Neural cell (in vitro differentiated cells): ENCODE data around the gene C1QC. TPM values are rescaled to one million over a fixed set of nuclear protein-coding genes. Genes with fewer than 3 reads are reported as not detected.

Experiments used
- H2AFZ ChIP-seq: fragments of 200-600, 300-800 bp; sonication (generic), shearing (Covaris generic); 2 replicates; pipeline ENCODE4 v1.6.0; 2014; ENCODE audit warnings: low read depth, mild to moderate bottlenecking, antibody characterized with exemption, low read length, moderate library complexity
- H3F3A ChIP-seq: fragments of 200-600 bp; shearing (Covaris generic); 2 replicates; pipeline ENCODE4 v1.6.1; 2016; ENCODE audit warnings: mild to moderate bottlenecking, moderate library complexity, mixed read lengths, antibody characterized with exemption, low read length; ENCODE audit not compliant: insufficient read depth, poor library complexity, severe bottlenecking
- H3K27ac ChIP-seq: fragments of 200-600, 300-800 bp; sonication (generic), shearing (Covaris generic); 2 replicates; pipeline ENCODE4 v1.5.1; 2014; ENCODE audit warnings: mild to moderate bottlenecking, low read length, moderate library complexity
- H3K27me3 ChIP-seq: fragments of 300-800, 200-600 bp; sonication (generic), shearing (Covaris generic); 2 replicates; pipeline ENCODE4 v1.6.0; 2014; ENCODE audit warnings: mild to moderate bottlenecking, low read depth, low read length, moderate library complexity; ENCODE audit not compliant: insufficient read depth
- H3K36me3 ChIP-seq: fragments of 300-800, 200-600 bp; sonication (generic), shearing (Covaris generic); 2 replicates; pipeline ENCODE4 v1.5.1; 2014; ENCODE audit warnings: mild to moderate bottlenecking, antibody characterized with exemption, low read length, moderate library complexity; ENCODE audit not compliant: insufficient read depth
- H3K4me2 ChIP-seq: fragments of 300-800, 200-600 bp; sonication (generic), shearing (Covaris generic); 2 replicates; pipeline ENCODE4 v1.6.0; 2014; ENCODE audit warnings: mild to moderate bottlenecking, low read length
- H3K4me3 ChIP-seq: fragments of 300-800, 200-600 bp; sonication (generic), shearing (Covaris generic); 2 replicates; pipeline ENCODE4 v1.5.1; 2014; ENCODE audit warnings: mild to moderate bottlenecking, low read length, moderate library complexity
- H3K79me2 ChIP-seq: fragments of 200-600 bp; shearing (Covaris generic); replicated peaks from 2 replicates; pipeline ENCODE4 v1.6.0; 2014; ENCODE audit warnings: mild to moderate bottlenecking, low read length, moderate library complexity; ENCODE audit not compliant: insufficient read depth
- H3K9ac ChIP-seq: fragments of 300-800, 200-600 bp; sonication (generic), shearing (Covaris generic); 2 replicates; pipeline ENCODE4 v1.6.1; 2016; ENCODE audit warnings: mild to moderate bottlenecking, low read length, mixed read lengths
- H3K9me2 ChIP-seq: fragments of 200-600 bp; shearing (Covaris generic); 2 replicates; pipeline ENCODE4 v1.6.1; 2016; ENCODE audit warnings: mild to moderate bottlenecking, low read length, mixed read lengths; ENCODE audit not compliant: insufficient read depth
- H3K9me3 ChIP-seq: fragments of 200-600, 300-800 bp; sonication (generic), shearing (Covaris generic); 2 replicates; pipeline ENCODE4 v1.6.1; 2016; ENCODE audit warnings: mild to moderate bottlenecking, mixed run types, low read length, moderate library complexity, mixed read lengths
- H4K20me1 ChIP-seq: fragments of 200-600 bp; shearing (Covaris generic); 2 replicates; pipeline ENCODE4 v1.6.1; 2016; ENCODE audit warnings: mild to moderate bottlenecking, mixed run types; ENCODE audit not compliant: insufficient read depth
- CTCF ChIP-seq: fragments of 450-650 bp; IDR thresholded peaks from 2 replicates; pipeline ENCODE4 v1.5.1; 2014; ENCODE audit warnings: antibody characterized with exemption, mild to moderate bottlenecking, moderate library complexity; ENCODE audit not compliant: poor library complexity, severe bottlenecking
- EP300 ChIP-seq: fragments of 450-650 bp; conservative IDR thresholded peaks from 2 replicates; pipeline ENCODE4 v1.6.1; 2014; ENCODE audit warnings: antibody characterized with exemption, mild to moderate bottlenecking, moderate library complexity; ENCODE audit not compliant: poor library complexity, severe bottlenecking
- EZH2 ChIP-seq: fragments of 200-600, 300-800 bp; shearing (Covaris generic), sonication (generic); IDR thresholded peaks from 2 replicates; pipeline ENCODE4 v1.6.1; 2014; ENCODE audit warnings: antibody characterized with exemption, low read length, borderline replicate concordance, mild to moderate bottlenecking; ENCODE audit not compliant: insufficient read depth, poor library complexity, severe bottlenecking
- MXI1 ChIP-seq: fragments of 450-650 bp; conservative IDR thresholded peaks from 2 replicates; pipeline ENCODE4 v1.6.1; 2014; ENCODE audit warnings: antibody characterized with exemption, mild to moderate bottlenecking; ENCODE audit not compliant: poor library complexity, severe bottlenecking
- POLR2AphosphoS5 ChIP-seq: IDR thresholded peaks from 2 replicates; pipeline ENCODE4 v1.6.1; 2012
- RAD21 ChIP-seq: fragments of 450-650 bp; conservative IDR thresholded peaks from 2 replicates; pipeline ENCODE4 v1.6.1; 2014; ENCODE audit warnings: antibody characterized with exemption, mild to moderate bottlenecking, moderate library complexity
- REST ChIP-seq: IDR thresholded peaks from 2 replicates; pipeline ENCODE4 v1.6.1; 2012; ENCODE audit warnings: borderline replicate concordance
- SMC3 ChIP-seq: fragments of 450-650 bp; conservative IDR thresholded peaks from 2 replicates; pipeline ENCODE4 v1.6.1; 2014; ENCODE audit warnings: antibody characterized with exemption, mild to moderate bottlenecking, moderate library complexity; ENCODE audit not compliant: poor library complexity
- TAF1 ChIP-seq: IDR thresholded peaks from 2 replicates; pipeline ENCODE4 v1.6.1; 2012; ENCODE audit warnings: low read depth
- polyA plus RNA-seq: library from polyadenylated mRNA; depleted of rRNA; stranded (reverse); fragments of >200 nt; gene quantifications from 2 replicates; pipeline ENCODE4 v1.2.3, GENCODE V29; 2014

The C1QC gene
- polyA plus RNA-seq, 1 donor from 2014 or later, result not detected

GRCh38 chr1:22597996-22598395 is 45.4 kb upstream of the C1QC start:
- no peaks in the 10 kb centered on the region for H3F3A ChIP-seq
- no peak overlapping the region for H3K4me2 ChIP-seq
- H3K36me3 ChIP-seq, result no peaks in the 10 kb centered on the region
- H2AFZ ChIP-seq, result no peak overlapping the region
- no peaks in the 10 kb centered on the region for H3K9me3 ChIP-seq
- H4K20me1 ChIP-seq, result no peaks in the 10 kb centered on the region
- H3K4me3 ChIP-seq, result no peak overlapping the region
- H3K9me2 ChIP-seq, result no peaks in the 10 kb centered on the region
- H3K79me2 ChIP-seq, result no peaks in the 10 kb centered on the region
- peaks cover 6% of the 10 kb centered on the region for H3K27me3 ChIP-seq
- TF ChIP-seq MXI1, result no peak
- TF ChIP-seq CTCF, result no peak
- H3K27ac ChIP-seq, result no peak overlapping the region
- H3K9ac ChIP-seq, result no peak overlapping the region

GRCh38 chr1:22598736-22599135 is 44.7 kb upstream of the C1QC start:
- Histone ChIP-seq H2AFZ (no peak overlapping the region), H3K27me3 (no peaks in the 10 kb centered on the region), H4K20me1 (no peaks in the 10 kb centered on the region), H3F3A (no peaks in the 10 kb centered on the region), H3K36me3 (no peaks in the 10 kb centered on the region), H3K9me3 (no peaks in the 10 kb centered on the region), H3K4me2 (no peak overlapping the region), H3K9ac (no peak overlapping the region), H3K9me2 (no peaks in the 10 kb centered on the region), H3K27ac (no peak overlapping the region), H3K4me3 (no peak overlapping the region), H3K79me2 (no peaks in the 10 kb centered on the region)
- TF ChIP-seq SMC3, result no peak
- TF ChIP-seq EP300, result no peak
- no peak for TF ChIP-seq TAF1
- TF ChIP-seq CTCF, result no peak
- no peak for TF ChIP-seq POLR2AphosphoS5

- H3K9me2 ChIP-seq, result no peaks in the 10 kb centered on the region
- no peak overlapping the region for H3K4me3 ChIP-seq
- H3K27ac ChIP-seq, result no peak overlapping the region
- H3K79me2 ChIP-seq, result no peaks in the 10 kb centered on the region
- H3K9me3 ChIP-seq, result no peaks in the 10 kb centered on the region
- no peak overlapping the region for H3K4me2 ChIP-seq
- no peak overlapping the region for H2AFZ ChIP-seq
- no peaks in the 10 kb centered on the region for H3K36me3 ChIP-seq
- H4K20me1 ChIP-seq, result no peaks in the 10 kb centered on the region
- H3K9ac ChIP-seq, result no peak overlapping the region
- no peaks in the 10 kb centered on the region for H3F3A ChIP-seq
- no peak for TF ChIP-seq RAD21
- no peak for TF ChIP-seq EP300
- TF ChIP-seq MXI1, result no peak
- no peak for TF ChIP-seq REST
- TF ChIP-seq EZH2, result no peak
- no peak for TF ChIP-seq POLR2AphosphoS5
- no peak for TF ChIP-seq TAF1
- no peak for TF ChIP-seq CTCF
- no peak for TF ChIP-seq SMC3
- H3K27me3 ChIP-seq, result peaks cover 11% of the 10 kb centered on the region
Observed at GRCh38 chr1:22600071-22600816, 43.2 kb upstream of the C1QC start.
